B cell (primary cell): ENCODE measurements around the gene KMT2D. TPM values are rescaled to one million over a fixed set of nuclear protein-coding genes. Genes with fewer than 3 reads are reported as not detected.

ENCODE experiments used
- ATAC-seq: fragments of 200-7000 bp; cut with Tn5 transposase; one replicate; pipeline ENCODE4 v1.10.0; 2021; ENCODE audit warnings: low read depth, mild to moderate bottlenecking, moderate number of reproducible peaks, moderate library complexity
- CTCF ChIA-PET: fragments of 350-600 bp; sonication (Branson Sonifier 250); formaldehyde crosslinking; loops from one replicate; lab custom pipeline; 2021; ENCODE audit warnings: antibody characterized with exemption, inconsistent platforms; lab: Charles Lee
- POLR2A ChIA-PET: fragments of 350-600 bp; sonication (Branson Sonifier 250); formaldehyde crosslinking; loops from one replicate; lab custom pipeline; 2021; ENCODE audit warnings: antibody characterized with exemption; lab: Charles Lee
- DNase-seq: peaks from one replicate; pipeline ENCODE4 v3.0.0; 2013
- H2AFZ ChIP-seq: 2 replicates; pipeline ENCODE4 v1.6.1; 2012; ENCODE audit warnings: mild to moderate bottlenecking, low read depth, low read length; ENCODE audit not compliant: insufficient read depth, poor library complexity, severe bottlenecking
- H3K27ac ChIP-seq, 2 donors: 1 replicate in 1 of 2; 2 replicates in 1 of 2; pipeline ENCODE4 v1.5.1; 2012 to 2013; ENCODE audit warnings: low read length in 2 of 2, mild to moderate bottlenecking in 2 of 2, moderate library complexity in 1 of 2
- H3K27me3 ChIP-seq, 4 experiments: fragments of 200-600 bp in 1 of 4; sonication (generic) in 1 of 4; replicated peaks in 1 of 4; 1 replicate in 2 of 4; 2 replicates in 2 of 4; pipeline versions ENCODE4 v1.6.1 to v1.7.0; 2013 to 2016; ENCODE audit warnings: low read length in 3 of 4, mild to moderate bottlenecking in 2 of 4, mixed read lengths in 1 of 4, moderate library complexity in 1 of 4; ENCODE audit not compliant: insufficient read depth in 4 of 4, control insufficient read depth in 3 of 4; ENCODE audit errors: control extremely low read depth in 1 of 4
- H3K36me3 ChIP-seq, 2 experiments: replicated peaks in 1 of 2; 1 replicate in 1 of 2; 2 replicates in 1 of 2; pipeline versions ENCODE4 v1.6.1 to v1.7.1; 2013; ENCODE audit warnings: low read length in 1 of 2; ENCODE audit not compliant: insufficient read depth in 2 of 2, control insufficient read depth in 1 of 2; ENCODE audit errors: control extremely low read depth in 1 of 2, extremely low read depth in 1 of 2
- H3K4me1 ChIP-seq, 2 donors: fragments of 200-600 bp in 1 of 2; sonication (generic) in 1 of 2; 1 replicate in 1 of 2; 2 replicates in 1 of 2; pipeline versions ENCODE4 v1.5.1 to v1.6.1; 2013 to 2017; ENCODE audit warnings: low read length in 2 of 2; ENCODE audit not compliant: control insufficient read depth in 2 of 2, insufficient read depth in 2 of 2
- H3K4me2 ChIP-seq: replicated peaks from 2 replicates; pipeline ENCODE3; 2012; ENCODE audit warnings: mild to moderate bottlenecking, low read depth, low read length; ENCODE audit not compliant: poor library complexity, severe bottlenecking
- H3K4me3 ChIP-seq, 5 experiments: fragments of 200-600 bp in 1 of 5; sonication (generic) in 1 of 5; 1 replicate in 3 of 5; 2 replicates in 2 of 5; pipeline versions ENCODE4 v1.5.1 to v1.7.0; 2011 to 2016; ENCODE audit warnings: low read length in 4 of 5, mild to moderate bottlenecking in 4 of 5, low read depth in 2 of 5, control low read depth in 1 of 5, moderate library complexity in 1 of 5; ENCODE audit not compliant: insufficient read depth in 1 of 5; ENCODE audit errors: control extremely low read depth in 1 of 5, extremely low read depth in 1 of 5
- H3K79me2 ChIP-seq: fragments of 200-600 bp; sonication (generic); one replicate; pipeline ENCODE4 v1.6.0; 2016; ENCODE audit warnings: low read length; ENCODE audit not compliant: control insufficient read depth, insufficient read depth
- H3K9ac ChIP-seq: fragments of 200-600 bp; sonication (generic); 2 replicates; pipeline ENCODE4 v1.6.1; 2017; ENCODE audit warnings: mild to moderate bottlenecking, low read length, moderate library complexity
- H3K9me3 ChIP-seq, 3 donors: one replicate each; pipeline versions ENCODE4 v1.6.1 to v1.7.1; 2013; ENCODE audit warnings: low read length in 2 of 3; ENCODE audit not compliant: control insufficient read depth in 2 of 3, insufficient read depth in 1 of 3; ENCODE audit errors: control extremely low read depth in 1 of 3
- H4K20me1 ChIP-seq: 2 replicates; pipeline ENCODE4 v1.6.0; 2012; ENCODE audit warnings: mild to moderate bottlenecking, low read length; ENCODE audit not compliant: insufficient read depth, control insufficient read depth, poor library complexity, severe bottlenecking
- H3K27ac Mint-ChIP-seq: one replicate; pipeline ENCODE4 v1.8.0; 2021; ENCODE audit warnings: mixed read lengths
- H3K27me3 Mint-ChIP-seq: one replicate; pipeline ENCODE4 v1.8.0; 2021; ENCODE audit warnings: mixed read lengths
- H3K4me1 Mint-ChIP-seq: one replicate; pipeline ENCODE4 v1.8.0; 2021; ENCODE audit warnings: mixed read lengths
- H3K4me3 Mint-ChIP-seq: one replicate; pipeline ENCODE4 v1.8.0; 2021; ENCODE audit warnings: mixed read lengths
- H3K9me3 Mint-ChIP-seq: one replicate; pipeline ENCODE4 v1.8.0; 2022; ENCODE audit warnings: mixed read lengths; ENCODE audit not compliant: insufficient read depth
- CTCF ChIP-seq: fragments of 200-600 bp; IDR thresholded peaks from one replicate; pipeline ENCODE4 v1.8.0; 2022; ENCODE audit warnings: antibody characterized with exemption, mild to moderate bottlenecking
- EZH2 ChIP-seq: IDR thresholded peaks from 2 replicates; pipeline ENCODE4 v1.6.1; 2012; ENCODE audit warnings: borderline replicate concordance, low read depth, mild to moderate bottlenecking, moderate library complexity, low read length; ENCODE audit not compliant: insufficient read depth, poor library complexity, severe bottlenecking
- WGBS: methylation state at CpG from one replicate; pipeline ENCODE4 v1.1.5; 2013; ENCODE audit warnings: missing lambda C conversion rate; ENCODE audit not compliant: insufficient coverage; 5-methylcytosine and 5-hydroxymethylcytosine counted together
- intact Hi-C: fragments of 100-400 bp; cut with micrococcal nuclease; formaldehyde crosslinking; loops from one replicate; pipeline ENCODE4 v1.10.0; 2022
- polyA plus RNA-seq: library from polyadenylated mRNA; depleted of rRNA; stranded (reverse); fragments of >200 nt; gene quantifications from 2 replicates; pipeline ENCODE4 v1.2.3, GENCODE V29; 2012
- total RNA-seq, 2 donors: library from RNA; stranded (reverse); fragments of 120-200 nt in 1 of 2; gene quantifications; 1 replicate in 1 of 2; 2 replicates in 1 of 2; pipeline versions ENCODE4 v1.2.3 to v1.2.4, GENCODE V29; 2013 to 2022

The KMT2D gene
- total and polyA plus RNA-seq, 2 donors (not counting 1 experiment from before 2014, with no cell fraction given): 64.0 to 179 TPM

GRCh38 chr12:49049566-49050224, 10.9 kb downstream of the KMT2D start:
- Histone ChIP-seq H3K36me3 (peaks cover 2 to 97% of the 10 kb centered on the region in 2 experiments), H3K4me3 (no peak overlapping the region), H3K27me3 (no peaks in the 10 kb centered on the region), H3K4me1 (no peaks in the 10 kb centered on the region), H3K79me2 (peaks cover 74% of the 10 kb centered on the region), H3K4me2 (no peak overlapping the region), H3K9me3 (no peaks in the 10 kb centered on the region), H2AFZ (no peak overlapping the region), H3K27ac (no peak overlapping the region), H3K9ac (no peak overlapping the region), H4K20me1 (peaks cover 68% of the 10 kb centered on the region)
- H3K4me3 Mint-ChIP-seq: no peak overlapping the region
- peaks cover 3% of the 10 kb centered on the region for H3K4me1 Mint-ChIP-seq
- ATAC-seq (no peak), DNase-seq (no peak)
- H3K27ac Mint-ChIP-seq: no peak overlapping the region
- 95% methylated on average over 19 of the region's 20 CpGs for WGBS
- H3K9me3 Mint-ChIP-seq: no peaks in the 10 kb centered on the region
- intact Hi-C loops: no loop called here
- CTCF ChIA-PET: interaction anchor here (2.0 kb wide), 1 partner anchor 14 kb away, joined by 9 read pairs; no protein-coding TSS in a partner anchor
- TF ChIP-seq CTCF: no peak
- TF ChIP-seq EZH2: no peak
- H3K27me3 Mint-ChIP-seq: no peaks in the 10 kb centered on the region
- POLR2A ChIA-PET: interaction anchor here (1.3 kb wide), 1 partner anchor 20 kb away, joined by 3 read pairs; the partner anchor contains the start of gene RHEBL1

GRCh38 chr12:49048953-49049352, 11.6 kb downstream of the KMT2D start:
- no peaks in the 10 kb centered on the region for H3K27me3 Mint-ChIP-seq
- H3K9ac ChIP-seq: no peak overlapping the region
- no peaks in the 10 kb centered on the region for H3K9me3 ChIP-seq
- 95% methylated on average over 8 of the region's 10 CpGs for WGBS
- ATAC-seq (no peak), DNase-seq (no peak)
- H3K27ac ChIP-seq: no peak overlapping the region
- H3K4me1 ChIP-seq: no peaks in the 10 kb centered on the region
- peaks cover 73% of the 10 kb centered on the region for H3K79me2 ChIP-seq
- H3K4me1 Mint-ChIP-seq: peaks cover under 1% of the 10 kb centered on the region
- H3K9me3 Mint-ChIP-seq: no peaks in the 10 kb centered on the region
- intact Hi-C loops: no loop called here
- H2AFZ ChIP-seq: no peak overlapping the region
- no peak for TF ChIP-seq CTCF
- TF ChIP-seq EZH2: no peak
- no peak overlapping the region for H3K4me3 Mint-ChIP-seq
- H3K27ac Mint-ChIP-seq: no peak overlapping the region
- peaks cover 66% of the 10 kb centered on the region for H4K20me1 ChIP-seq
- peaks cover 2 to 97% of the 10 kb centered on the region in 2 experiments for H3K36me3 ChIP-seq
- no peak overlapping the region for H3K4me2 ChIP-seq
- no peaks in the 10 kb centered on the region for H3K27me3 ChIP-seq
- no peak overlapping the region for H3K4me3 ChIP-seq
- ChIA-PET POLR2A (interaction anchor here (1.3 kb wide), 1 partner anchor 21 kb away, joined by 3 read pairs; the partner anchor contains the start of gene RHEBL1), CTCF (interaction anchor here (1.2 to 2.0 kb wide), 2 partner anchors 15 to 27 kb away, joined by 3 to 9 read pairs; no protein-coding TSS in a partner anchor)
